ENCODE data around the gene REPS1. TPM values are rescaled to one million over a fixed set of nuclear protein-coding genes. Genes with fewer than 3 reads are reported as not detected.
"Not testable (repeated sequence)": the region's sequence is repeated elsewhere in the genome, so short reads cannot be mapped to it uniquely, and the experiment has no call there.

REPS1 gene
- total and polyA plus RNA-seq, 4 donors, result 56.1 to 107 (median 103) TPM

DNA sequence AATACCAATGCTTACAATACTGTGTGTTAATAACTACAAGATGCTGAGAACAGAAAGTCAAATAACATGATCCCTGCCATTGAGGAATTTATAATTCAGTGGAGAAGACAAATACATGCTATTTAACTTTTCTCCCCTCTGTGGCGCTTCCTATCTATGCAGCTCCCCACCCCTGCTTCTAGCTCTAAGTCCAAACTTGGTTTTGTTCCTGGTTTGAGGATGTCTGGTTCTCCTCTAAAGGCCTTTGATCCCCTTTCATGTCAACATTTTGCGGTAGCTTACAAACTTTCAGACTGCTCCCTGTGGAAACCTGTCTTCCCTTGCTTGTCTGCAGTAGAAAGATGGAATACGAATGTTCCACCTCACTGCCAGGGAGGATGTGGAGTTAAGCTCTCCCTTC is 18.4 kb upstream of the REPS1 start:
- Histone ChIP-seq H3K9me3 (ENCODE audit: control insufficient read depth, insufficient read depth, low read length) (no peaks in the 10 kb centered on the region), H3K4me3 (ENCODE audit: low read depth, low read length) (no peak overlapping the region), H3K27me3 (ENCODE audit: control insufficient read depth, insufficient read depth, low read length) (no peaks in the 10 kb centered on the region), H3K27ac (ENCODE audit: low read depth, low read length) (no peak overlapping the region), H3K36me3 (ENCODE audit: control insufficient read depth, insufficient read depth, low read length) (no peaks in the 10 kb centered on the region), H3K4me1 (ENCODE audit: control insufficient read depth, insufficient read depth, low read length) (no peaks in the 10 kb centered on the region)
- no CpG with 5 or more reads among the region's 3 CpGs for WGBS (ENCODE audit: insufficient coverage)
- no peak for DNase-seq (ENCODE audit: low read depth in 4 of 6, low spot score in 6 of 6)

DNA sequence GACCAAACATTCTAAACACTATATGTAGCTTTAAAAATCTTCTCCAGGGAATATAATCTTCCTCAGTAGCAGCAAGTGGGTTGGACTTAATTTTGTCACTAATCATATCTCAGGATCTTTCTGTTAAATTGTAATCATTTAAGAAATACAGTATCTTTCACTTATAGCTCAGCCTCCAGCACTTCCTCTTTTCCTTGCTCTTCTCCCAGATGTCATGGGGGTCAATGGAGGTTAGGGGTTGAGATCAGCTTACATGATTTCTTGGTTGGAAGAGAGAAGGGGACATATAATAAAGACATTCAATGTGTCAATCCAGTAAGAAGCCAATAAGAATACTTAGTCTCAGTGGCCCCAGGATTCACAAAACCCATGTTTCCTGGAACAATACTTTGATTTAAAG is 15.7 kb upstream of the REPS1 start:
- no peak overlapping the region for H3K4me3 ChIP-seq (ENCODE audit: low read depth, low read length)
- no peak overlapping the region for H3K27ac ChIP-seq (ENCODE audit: low read depth, low read length)
- no peaks in the 10 kb centered on the region for H3K4me1 ChIP-seq (ENCODE audit: control insufficient read depth, insufficient read depth, low read length)
- no peaks in the 10 kb centered on the region for H3K36me3 ChIP-seq (ENCODE audit: control insufficient read depth, insufficient read depth, low read length)
- H3K27me3 ChIP-seq (ENCODE audit: control insufficient read depth, insufficient read depth, low read length), result no peaks in the 10 kb centered on the region
- no peaks in the 10 kb centered on the region for H3K9me3 ChIP-seq (ENCODE audit: control insufficient read depth, insufficient read depth, low read length)
- no peak for DNase-seq (ENCODE audit: low read depth in 4 of 6, low spot score in 6 of 6)

DNA sequence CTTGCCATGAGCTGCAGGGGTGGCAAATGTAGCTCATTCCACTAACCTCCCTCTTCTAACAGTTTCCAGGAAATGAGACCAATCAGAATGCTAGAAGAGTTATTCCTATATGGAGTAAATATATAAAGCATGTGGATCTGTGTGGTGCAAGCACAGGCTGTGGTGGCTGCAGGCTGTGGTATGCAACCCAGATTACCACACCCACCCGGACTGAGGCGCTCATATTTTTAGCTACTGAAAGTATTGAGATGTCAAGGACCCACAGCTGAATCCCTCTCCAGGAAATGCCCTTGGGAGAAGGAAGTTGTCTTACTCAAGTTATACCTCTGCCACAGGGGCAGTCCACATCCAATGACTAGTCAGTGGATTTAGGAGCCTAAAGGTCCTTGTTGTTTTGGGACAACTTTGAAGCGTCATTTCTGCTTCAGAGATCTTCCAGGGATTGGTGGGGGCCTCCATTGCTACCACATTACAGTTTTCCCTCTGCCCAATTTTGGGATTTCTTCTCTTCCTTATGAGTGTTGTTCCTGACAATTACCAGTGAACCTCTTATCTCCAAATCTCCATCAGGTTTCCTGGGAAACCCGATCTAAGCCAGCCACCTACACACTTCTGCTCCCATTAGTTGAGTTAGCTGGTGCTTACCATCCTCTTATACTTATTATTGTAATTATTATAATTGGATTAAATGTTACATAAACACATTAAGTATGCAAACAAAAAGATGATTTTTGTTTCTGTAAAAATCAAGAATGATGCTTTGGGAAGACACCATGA is 12.1 kb upstream of the REPS1 start:
- Histone ChIP-seq H3K4me1 (ENCODE audit: control insufficient read depth, insufficient read depth, low read length) (no peaks in the 10 kb centered on the region), H3K27ac (ENCODE audit: low read depth, low read length) (no peak overlapping the region), H3K4me3 (ENCODE audit: low read depth, low read length) (no peak overlapping the region), H3K36me3 (ENCODE audit: control insufficient read depth, insufficient read depth, low read length) (no peaks in the 10 kb centered on the region), H3K9me3 (ENCODE audit: control insufficient read depth, insufficient read depth, low read length) (no peaks in the 10 kb centered on the region), H3K27me3 (ENCODE audit: control insufficient read depth, insufficient read depth, low read length) (no peaks in the 10 kb centered on the region)
- DNase-seq (ENCODE audit: low read depth in 4 of 6, low spot score in 6 of 6), result no peak
- WGBS (ENCODE audit: insufficient coverage), result no CpG with 5 or more reads among the region's 4 CpGs

DNA sequence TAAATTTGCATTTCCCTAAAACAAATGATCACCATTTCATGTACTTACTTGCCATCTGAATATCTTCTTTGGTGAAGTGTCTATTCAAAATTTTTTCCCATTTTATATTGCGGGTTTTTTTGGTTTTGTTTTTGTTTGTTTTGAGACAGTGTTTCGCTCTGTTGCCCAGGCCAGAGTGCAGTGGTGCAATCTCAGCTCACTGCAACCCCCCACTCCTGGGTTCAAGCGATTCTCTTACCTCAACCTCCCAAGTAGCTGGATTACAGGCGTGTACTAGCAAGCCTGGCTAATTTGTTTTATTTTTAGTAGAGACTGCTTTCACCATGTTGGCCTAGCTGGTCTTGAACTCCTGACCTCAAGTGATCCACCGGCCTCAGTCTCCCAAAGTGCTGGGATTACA is 9.1 kb upstream of the REPS1 start:
- Histone ChIP-seq H3K4me3 (ENCODE audit: low read depth, low read length) (no peak overlapping the region), H3K4me1 (ENCODE audit: control insufficient read depth, insufficient read depth, low read length) (no peaks in the 10 kb centered on the region), H3K27ac (ENCODE audit: low read depth, low read length) (no peak overlapping the region), H3K9me3 (ENCODE audit: control insufficient read depth, insufficient read depth, low read length) (no peaks in the 10 kb centered on the region), H3K36me3 (ENCODE audit: control insufficient read depth, insufficient read depth, low read length) (no peaks in the 10 kb centered on the region), H3K27me3 (ENCODE audit: control insufficient read depth, insufficient read depth, low read length) (no peaks in the 10 kb centered on the region)
- no peak for DNase-seq (ENCODE audit: low read depth in 4 of 6, low spot score in 6 of 6)
- WGBS (ENCODE audit: insufficient coverage), result 83% methylated on average over 1 of the region's 5 CpGs

DNA sequence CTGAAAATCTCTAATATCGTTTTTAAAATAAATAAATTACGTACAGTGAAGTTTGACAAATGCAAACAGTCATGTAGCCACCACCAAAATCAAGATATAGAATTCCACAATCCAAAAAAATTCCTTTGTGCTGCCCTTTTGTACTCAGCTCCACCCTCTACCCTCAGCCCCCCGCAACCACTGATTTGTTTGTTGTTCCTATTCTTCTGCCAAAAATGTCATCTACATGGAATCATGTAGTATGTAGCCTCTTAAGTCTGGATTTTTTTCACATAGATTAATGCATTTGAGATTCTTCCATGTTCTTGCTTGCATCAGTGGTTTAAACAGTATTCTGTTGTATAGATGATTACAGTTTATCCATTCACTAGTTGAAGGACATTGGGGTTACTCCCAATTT is 8.5 kb upstream of the REPS1 start:
- Histone ChIP-seq H3K4me3 (ENCODE audit: low read depth, low read length) (no peak overlapping the region), H3K9me3 (ENCODE audit: control insufficient read depth, insufficient read depth, low read length) (no peaks in the 10 kb centered on the region), H3K27me3 (ENCODE audit: control insufficient read depth, insufficient read depth, low read length) (no peaks in the 10 kb centered on the region), H3K36me3 (ENCODE audit: control insufficient read depth, insufficient read depth, low read length) (no peaks in the 10 kb centered on the region), H3K4me1 (ENCODE audit: control insufficient read depth, insufficient read depth, low read length) (no peaks in the 10 kb centered on the region), H3K27ac (ENCODE audit: low read depth, low read length) (no peak overlapping the region)
- WGBS (ENCODE audit: insufficient coverage), result no CpG with 5 or more reads among the region's 3 CpGs
- no peak for DNase-seq (ENCODE audit: low read depth in 4 of 6, low spot score in 6 of 6)

DNA sequence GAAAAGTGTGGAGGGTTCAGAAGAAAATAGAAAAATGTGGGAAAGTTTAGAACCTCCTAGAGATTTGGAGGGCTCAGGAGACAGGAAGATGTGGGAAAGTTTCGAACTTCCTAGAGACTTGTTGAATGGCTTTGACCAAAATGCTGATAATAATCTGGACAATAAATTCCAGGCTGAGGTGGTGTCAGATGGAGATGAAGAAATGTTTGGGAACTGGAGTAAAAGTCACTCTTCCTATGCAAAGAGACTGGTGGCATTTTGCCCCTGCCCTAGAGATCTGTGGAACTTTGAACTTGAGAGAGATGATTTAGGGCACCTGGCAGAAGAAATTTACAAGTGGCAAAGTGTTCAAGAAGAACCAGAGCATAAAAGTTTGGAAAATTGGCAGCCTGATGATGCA is 5.4 kb upstream of the REPS1 start:
- not testable (repeated sequence) for H3K4me3 ChIP-seq (ENCODE audit: low read depth, low read length); DNase-seq (ENCODE audit: low read depth in 4 of 6, low spot score in 6 of 6); H3K27me3 ChIP-seq (ENCODE audit: control insufficient read depth, insufficient read depth, low read length); H3K4me1 ChIP-seq (ENCODE audit: control insufficient read depth, insufficient read depth, low read length); H3K36me3 ChIP-seq (ENCODE audit: control insufficient read depth, insufficient read depth, low read length); H3K27ac ChIP-seq (ENCODE audit: low read depth, low read length); H3K9me3 ChIP-seq (ENCODE audit: control insufficient read depth, insufficient read depth, low read length)
- 92% methylated on average over 1 of the region's 1 CpG for WGBS (ENCODE audit: insufficient coverage)

DNA sequence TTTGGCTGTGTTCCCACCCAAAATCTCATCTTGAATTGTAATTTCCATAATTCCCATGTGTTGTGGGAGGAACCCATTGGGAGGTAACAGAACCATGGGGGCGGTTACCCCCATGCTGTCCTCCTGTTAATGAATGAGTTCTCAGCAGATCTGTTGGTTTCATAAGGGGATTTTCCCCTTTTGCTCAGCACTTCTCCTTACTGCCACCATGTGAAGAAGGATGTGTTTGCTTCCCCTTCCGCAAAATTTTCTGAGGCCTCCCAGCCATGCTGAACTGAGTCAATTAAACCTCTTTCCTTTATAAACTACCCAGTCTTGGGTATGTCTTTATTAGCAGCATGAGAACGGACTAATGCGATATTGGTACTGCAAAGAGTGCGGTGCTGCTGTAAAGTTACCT is 4.9 kb upstream of the REPS1 start:
- DNase-seq (ENCODE audit: low read depth in 4 of 6, low spot score in 6 of 6); H3K27me3 ChIP-seq (ENCODE audit: control insufficient read depth, insufficient read depth, low read length); H3K36me3 ChIP-seq (ENCODE audit: control insufficient read depth, insufficient read depth, low read length); H3K4me1 ChIP-seq (ENCODE audit: control insufficient read depth, insufficient read depth, low read length); H3K27ac ChIP-seq (ENCODE audit: low read depth, low read length); H3K9me3 ChIP-seq (ENCODE audit: control insufficient read depth, insufficient read depth, low read length); H3K4me3 ChIP-seq (ENCODE audit: low read depth, low read length): not testable (repeated sequence)
- WGBS (ENCODE audit: insufficient coverage), result 93% methylated on average over 3 of the region's 5 CpGs

DNA sequence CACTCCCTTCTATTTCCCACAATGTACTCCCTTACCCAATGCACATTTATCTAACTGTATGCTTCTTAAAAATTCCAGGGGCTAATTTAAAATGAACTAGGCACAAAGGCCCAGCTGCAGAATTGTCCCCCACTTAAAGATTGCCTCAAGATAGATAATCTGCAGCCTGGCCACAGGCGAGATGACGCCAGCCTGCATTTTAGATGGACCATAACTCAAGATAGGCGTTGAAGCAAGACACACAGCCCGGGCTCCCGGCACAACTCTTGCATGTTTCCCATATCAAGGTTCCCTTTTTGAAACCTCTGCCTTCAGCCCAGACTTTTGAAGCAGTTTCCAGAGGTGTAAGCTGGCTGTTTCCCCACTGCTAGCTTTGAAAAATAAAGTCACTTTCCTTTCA is 3.2 kb upstream of the REPS1 start:
- WGBS (ENCODE audit: insufficient coverage), result 44% methylated on average over 5 of the region's 5 CpGs
- Histone ChIP-seq H3K9me3 (ENCODE audit: control insufficient read depth, insufficient read depth, low read length) (no peaks in the 10 kb centered on the region), H3K36me3 (ENCODE audit: control insufficient read depth, insufficient read depth, low read length) (no peaks in the 10 kb centered on the region), H3K27ac (ENCODE audit: low read depth, low read length) (no peak overlapping the region), H3K4me1 (ENCODE audit: control insufficient read depth, insufficient read depth, low read length) (peaks cover 5% of the 10 kb centered on the region), H3K4me3 (ENCODE audit: low read depth, low read length) (no peak overlapping the region), H3K27me3 (ENCODE audit: control insufficient read depth, insufficient read depth, low read length) (no peaks in the 10 kb centered on the region)
- no peak for DNase-seq (ENCODE audit: low read depth in 4 of 6, low spot score in 6 of 6)

DNA sequence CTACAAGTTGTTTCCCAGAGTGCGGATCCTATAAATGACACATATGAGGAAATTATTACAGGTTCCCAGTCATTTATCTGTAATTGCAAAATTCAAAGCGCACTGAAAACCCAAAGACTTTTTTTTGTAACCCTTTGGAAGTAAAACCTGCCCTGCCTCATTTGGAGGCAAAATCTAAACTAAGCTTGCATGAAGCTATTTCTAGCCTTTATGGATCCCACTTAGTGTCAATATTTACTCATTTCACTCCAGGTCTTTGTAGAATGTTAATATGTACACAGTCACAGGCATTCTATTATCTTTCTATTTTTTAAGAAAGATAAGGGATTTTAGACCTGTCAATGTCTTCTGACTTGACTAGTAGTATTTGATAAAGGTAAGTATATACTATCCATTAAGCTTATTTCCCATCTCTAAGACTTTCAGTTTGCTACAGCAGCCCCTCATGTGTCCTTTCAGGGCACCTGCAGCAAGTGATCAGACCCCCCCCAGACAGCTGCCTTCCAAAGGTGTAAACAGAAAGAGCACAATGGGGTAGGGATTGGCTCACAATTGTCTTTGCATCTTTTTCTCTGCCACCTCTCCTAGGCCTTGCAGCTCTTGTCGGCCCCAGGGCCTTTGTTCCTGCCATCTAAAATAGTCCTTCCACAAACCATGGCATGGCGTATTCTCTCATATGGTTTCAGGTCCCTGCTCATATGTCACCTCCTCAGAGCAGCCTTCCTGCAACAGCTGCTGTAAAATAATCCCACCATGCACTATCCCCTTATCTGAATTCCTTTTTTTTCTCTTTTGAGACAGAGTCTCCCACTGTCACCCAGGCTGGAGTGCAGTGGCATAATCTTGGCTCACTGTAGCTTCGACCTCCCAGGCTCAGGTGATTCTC is 1.3 kb upstream of the REPS1 start:
- Histone ChIP-seq H3K36me3 (ENCODE audit: control insufficient read depth, insufficient read depth, low read length) (no peaks in the 10 kb centered on the region), H3K4me3 (ENCODE audit: low read depth, low read length) (no peak overlapping the region), H3K4me1 (ENCODE audit: control insufficient read depth, insufficient read depth, low read length) (peaks cover 5% of the 10 kb centered on the region), H3K27me3 (ENCODE audit: control insufficient read depth, insufficient read depth, low read length) (no peaks in the 10 kb centered on the region), H3K9me3 (ENCODE audit: control insufficient read depth, insufficient read depth, low read length) (no peaks in the 10 kb centered on the region), H3K27ac (ENCODE audit: low read depth, low read length) (no peak overlapping the region)
- no peak for DNase-seq (ENCODE audit: low read depth in 4 of 6, low spot score in 6 of 6)
- 100% methylated on average over 3 of the region's 5 CpGs for WGBS (ENCODE audit: insufficient coverage)

DNA sequence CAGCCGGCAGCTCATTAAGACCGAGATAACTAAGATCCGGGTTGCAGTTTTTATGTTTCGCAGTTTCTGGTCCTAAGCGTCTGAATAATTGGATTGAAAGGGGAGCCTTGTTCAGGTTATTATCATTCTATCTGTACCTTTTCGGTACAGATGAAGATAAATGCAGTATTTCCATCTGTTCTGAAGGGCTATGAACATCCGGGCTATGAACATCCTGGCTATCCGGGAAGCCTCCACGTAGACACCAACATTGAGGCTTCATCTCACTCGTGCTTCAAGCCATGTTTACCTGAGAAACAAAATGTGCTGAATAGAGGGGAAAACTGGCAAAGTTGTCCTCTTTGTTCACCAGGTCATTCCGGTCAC is 399 bp upstream of the REPS1 start:
- no peaks in the 10 kb centered on the region for H3K9me3 ChIP-seq (ENCODE audit: control insufficient read depth, insufficient read depth, low read length)
- WGBS (ENCODE audit: insufficient coverage), result 20% methylated on average over 4 of the region's 11 CpGs
- peak overlapping the region; percentile 71 for H3K4me3 ChIP-seq (ENCODE audit: low read depth, low read length)
- peak overlapping the region; percentile 36 for H3K27ac ChIP-seq (ENCODE audit: low read depth, low read length)
- no peak for DNase-seq (ENCODE audit: low read depth in 4 of 6, low spot score in 6 of 6)
- peaks cover 11% of the 10 kb centered on the region for H3K4me1 ChIP-seq (ENCODE audit: control insufficient read depth, insufficient read depth, low read length)
- H3K36me3 ChIP-seq (ENCODE audit: control insufficient read depth, insufficient read depth, low read length), result no peaks in the 10 kb centered on the region
- H3K27me3 ChIP-seq (ENCODE audit: control insufficient read depth, insufficient read depth, low read length), result no peaks in the 10 kb centered on the region
